BJ (cell line): Measurements from ENCODE around the gene NDRG2. TPM values are rescaled to one million over a fixed set of nuclear protein-coding genes. Genes with fewer than 3 reads are reported as not detected.

Experiments
- CTCF ChIA-PET: fragments of 350-600 bp; formaldehyde crosslinking; extraction: SDS; loops from one replicate; lab custom pipeline; 2021; ENCODE audit warnings: antibody characterized with exemption, inconsistent platforms; lab: Yijun Ruan, JAX
- POLR2A ChIA-PET: fragments of 300-600 bp; sonication (Branson Sonifier 250); formaldehyde crosslinking; extraction: SDS; loops from one replicate; lab custom pipeline; 2021; ENCODE audit warnings: antibody characterized with exemption; lab: Charles Lee
- DNase-seq: peaks from one replicate; pipeline ENCODE4 v3.0.0-alpha.2; 2011; ENCODE audit warnings: low read depth
- H3K27me3 ChIP-seq: 2 replicates; pipeline ENCODE4 v1.6.0; 2011; ENCODE audit warnings: low read length; ENCODE audit not compliant: control insufficient read depth, insufficient read depth
- H3K36me3 ChIP-seq: 2 replicates; pipeline ENCODE4 v1.5.1; 2011; ENCODE audit warnings: low read length; ENCODE audit not compliant: control insufficient read depth, insufficient read depth
- H3K4me3 ChIP-seq: 2 replicates; pipeline ENCODE4 v1.5.1; 2011; ENCODE audit warnings: low read depth, mild to moderate bottlenecking, control low read depth, low read length
- polyA plus RNA-seq: library from polyadenylated mRNA; depleted of rRNA; stranded (reverse); fragments of >200 nt; gene quantifications from 2 replicates; pipeline ENCODE4 v1.2.3, GENCODE V29; 2011
- TF ChIP-seq, protein P1 (sequence below): IDR thresholded peaks from 2 replicates; pipeline ENCODE4 v1.5.1; 2011; ENCODE audit warnings: low read depth, mild to moderate bottlenecking, control low read depth, inconsistent platforms, low read length, moderate library complexity; ENCODE audit not compliant: insufficient read depth

NDRG2 gene
- polyA plus RNA-seq, 1 experiment, result 1.1 TPM

DNA sequence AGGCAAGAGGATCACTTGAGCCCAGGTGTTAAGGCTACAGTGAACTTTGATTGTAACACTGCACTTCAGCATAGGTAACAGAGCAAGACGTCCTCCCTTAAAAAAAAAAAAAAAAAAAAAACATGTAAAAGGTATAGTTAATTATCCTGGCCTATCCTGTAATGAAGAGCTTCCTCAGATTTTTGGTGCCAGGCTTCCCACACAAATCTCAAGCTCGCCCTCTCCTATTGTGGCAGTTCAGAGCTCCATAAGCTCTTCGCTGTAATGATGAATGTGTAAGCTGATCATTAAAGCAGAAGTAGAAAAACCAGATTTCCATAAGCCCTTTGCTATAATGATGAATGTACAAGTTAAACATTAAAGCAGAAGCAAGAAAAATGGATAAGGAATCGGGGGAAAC, 27.7 kb downstream of the NDRG2 start:
- Histone ChIP-seq H3K27me3 (no peaks in the 10 kb centered on the region), H3K4me3 (no peak overlapping the region), H3K36me3 (peaks cover 15% of the 10 kb centered on the region)
- TF ChIP-seq, protein P1, sequence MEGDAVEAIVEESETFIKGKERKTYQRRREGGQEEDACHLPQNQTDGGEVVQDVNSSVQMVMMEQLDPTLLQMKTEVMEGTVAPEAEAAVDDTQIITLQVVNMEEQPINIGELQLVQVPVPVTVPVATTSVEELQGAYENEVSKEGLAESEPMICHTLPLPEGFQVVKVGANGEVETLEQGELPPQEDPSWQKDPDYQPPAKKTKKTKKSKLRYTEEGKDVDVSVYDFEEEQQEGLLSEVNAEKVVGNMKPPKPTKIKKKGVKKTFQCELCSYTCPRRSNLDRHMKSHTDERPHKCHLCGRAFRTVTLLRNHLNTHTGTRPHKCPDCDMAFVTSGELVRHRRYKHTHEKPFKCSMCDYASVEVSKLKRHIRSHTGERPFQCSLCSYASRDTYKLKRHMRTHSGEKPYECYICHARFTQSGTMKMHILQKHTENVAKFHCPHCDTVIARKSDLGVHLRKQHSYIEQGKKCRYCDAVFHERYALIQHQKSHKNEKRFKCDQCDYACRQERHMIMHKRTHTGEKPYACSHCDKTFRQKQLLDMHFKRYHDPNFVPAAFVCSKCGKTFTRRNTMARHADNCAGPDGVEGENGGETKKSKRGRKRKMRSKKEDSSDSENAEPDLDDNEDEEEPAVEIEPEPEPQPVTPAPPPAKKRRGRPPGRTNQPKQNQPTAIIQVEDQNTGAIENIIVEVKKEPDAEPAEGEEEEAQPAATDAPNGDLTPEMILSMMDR, result no peak
- ChIA-PET POLR2A (no interaction called here), CTCF (interaction anchor here (1.4 to 3.3 kb wide), 5 partner anchors 9 to 95 kb away, joined by 3 to 24 read pairs (median 16); no protein-coding TSS in a partner anchor)
- no peak for DNase-seq

DNA sequence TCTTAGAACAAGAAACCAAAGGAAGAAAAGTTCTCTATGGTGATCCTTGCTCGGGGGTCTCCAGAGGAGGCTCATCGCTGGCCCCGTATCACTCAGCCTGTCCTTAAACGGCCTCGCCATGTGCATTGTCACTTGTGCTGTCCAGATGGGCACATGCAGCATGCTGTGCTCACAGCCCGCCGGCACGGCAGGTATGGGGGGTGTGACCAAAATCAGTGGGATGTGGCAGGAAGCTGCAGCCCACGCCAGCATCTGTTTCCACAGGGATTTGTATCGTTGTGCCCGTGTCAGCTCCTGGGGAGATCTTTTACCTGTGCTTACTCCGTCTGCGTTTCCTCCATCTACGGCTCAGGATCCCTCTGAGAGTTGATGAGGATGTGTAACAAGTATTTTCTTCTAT, 28.3 kb downstream of the NDRG2 start:
- no peak for DNase-seq
- ChIA-PET POLR2A (no interaction called here), CTCF (interaction anchor here (1.7 to 3.3 kb wide), 4 partner anchors 18 to 108 kb away, joined by 4 to 20 read pairs (median 12); no protein-coding TSS in a partner anchor)
- H3K4me3 ChIP-seq, result no peak overlapping the region
- H3K36me3 ChIP-seq, result peaks cover 15% of the 10 kb centered on the region
- TF ChIP-seq, protein P1, result no peak
- H3K27me3 ChIP-seq, result no peaks in the 10 kb centered on the region

DNA sequence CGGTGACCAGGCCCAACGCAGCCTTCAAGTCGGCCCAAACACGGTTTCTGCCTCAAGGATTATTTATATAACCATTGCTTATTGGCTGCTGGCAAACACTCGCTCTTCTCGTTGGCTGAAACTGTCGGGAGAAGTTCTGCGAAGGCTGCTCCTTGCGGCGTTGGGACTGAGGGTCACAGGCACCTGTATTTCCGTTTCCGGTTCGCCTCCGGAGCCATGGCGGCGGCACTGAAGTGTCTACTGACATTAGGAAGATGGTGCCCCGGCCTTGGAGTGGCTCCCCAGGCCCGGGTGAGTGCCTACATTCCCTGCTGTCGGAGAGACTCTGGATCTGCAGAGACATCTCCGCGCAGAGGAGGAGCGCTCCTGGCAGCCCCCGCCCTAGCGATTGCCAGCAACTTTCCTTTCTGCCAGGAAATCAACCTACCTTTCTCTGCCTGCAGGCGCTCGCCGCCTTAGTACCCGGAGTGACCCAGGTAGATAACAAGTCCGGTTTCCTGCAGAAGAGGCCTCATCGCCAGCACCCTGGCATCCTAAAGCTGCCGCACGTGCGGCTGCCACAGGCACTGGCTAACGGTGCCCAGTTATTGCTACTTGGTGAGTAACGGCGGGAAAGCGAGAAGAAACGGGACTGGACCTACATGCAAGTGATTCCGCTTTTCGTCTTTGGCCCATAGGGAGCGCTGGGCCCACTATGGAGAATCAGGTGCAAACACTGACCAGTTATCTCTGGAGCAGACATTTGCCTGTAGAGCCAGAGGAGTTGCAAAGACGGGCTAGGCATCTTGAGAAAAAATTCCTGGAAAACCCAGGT, 34.9 kb downstream of the NDRG2 start, which contains the start of gene METTL17:
Gene METTL17 (plus strand): TSS at position 194 of the 814 bp plus-strand sequence. CDS start 23 bp downstream, at position 217.
- TF ChIP-seq, protein P1, result peak; percentile 48
- H3K4me3 ChIP-seq, result peak within 1 kb of the TSS; percentile 91
- no peaks in the 10 kb centered on the region for H3K27me3 ChIP-seq
- peaks cover 3% of the 10 kb centered on the region; the same call in 1 of the 2 replicates for H3K36me3 ChIP-seq
- ChIA-PET CTCF (interaction anchor here (1.3 kb wide), 1 partner anchor 103 kb away, joined by 5 read pairs; no protein-coding TSS in a partner anchor), POLR2A (no interaction called here)
- DNase-seq, result peak; percentile 94

DNA sequence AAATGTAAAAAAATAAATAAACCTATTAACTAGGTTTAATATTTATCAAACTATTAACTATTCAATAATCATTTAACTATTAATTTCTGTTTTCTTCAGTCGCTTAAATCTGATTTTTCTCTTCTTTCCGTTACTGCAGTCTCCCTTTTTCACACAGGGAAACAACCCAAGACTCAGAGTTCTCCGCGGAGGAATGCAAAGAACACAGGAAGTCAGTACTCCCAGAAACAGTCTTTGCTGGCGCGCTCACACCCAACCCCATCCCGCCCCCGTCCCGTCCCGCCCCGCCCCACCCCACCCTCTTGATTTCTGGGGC, 35.4 kb downstream of the NDRG2 start:
- TF ChIP-seq, protein P1, result no peak
- peaks cover 3% of the 10 kb centered on the region; the same call in 1 of the 2 replicates for H3K36me3 ChIP-seq
- POLR2A ChIA-PET, result no interaction called here
- no peak for DNase-seq
- no peaks in the 10 kb centered on the region for H3K27me3 ChIP-seq
- H3K4me3 ChIP-seq, result peak overlapping the region; percentile 24
- CTCF ChIA-PET, result interaction anchor here (4.3 kb wide), 1 partner anchor 18 kb away, joined by 37 read pairs; no protein-coding TSS in a partner anchor

DNA sequence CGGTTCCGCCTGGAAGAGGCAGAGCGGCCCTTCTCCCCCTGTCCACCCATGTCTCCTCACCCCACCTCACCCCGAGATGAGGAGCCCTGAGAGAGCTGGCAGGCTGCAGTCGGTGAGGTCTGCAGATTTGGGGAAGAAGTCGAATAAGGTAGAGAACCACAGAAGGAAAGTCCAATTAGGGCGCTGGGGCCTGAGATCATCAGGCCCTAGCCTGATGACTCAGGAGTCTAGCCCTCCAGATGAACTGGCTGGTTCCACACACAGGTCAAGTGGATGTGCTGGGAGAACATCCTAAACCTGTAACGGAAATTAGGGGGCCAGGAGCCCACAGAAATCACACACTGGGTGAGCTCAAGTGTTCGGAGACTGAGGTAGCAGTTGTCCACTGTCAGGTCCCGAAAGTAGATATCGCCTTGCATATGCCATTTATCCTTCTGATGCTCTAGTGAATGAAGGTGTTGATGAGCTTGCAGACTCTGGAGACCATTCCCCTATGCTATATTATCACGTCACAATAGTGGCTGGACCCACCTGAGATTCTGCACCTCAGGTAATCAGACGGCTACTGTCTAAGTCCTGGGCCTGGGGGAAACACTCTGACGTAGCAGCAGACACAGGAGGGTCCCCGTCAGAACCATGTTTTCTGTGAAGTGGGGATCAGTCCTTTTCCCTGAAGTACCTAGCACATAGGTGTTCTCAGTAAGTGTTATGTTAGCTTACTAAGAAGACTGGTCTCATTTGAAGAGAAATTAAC, 36.0 kb downstream of the NDRG2 start:
- CTCF ChIA-PET, result interaction anchor here (2.4 to 4.3 kb wide), 2 partner anchors 17 to 104 kb away, joined by 11 to 37 read pairs; no protein-coding TSS in a partner anchor
- Histone ChIP-seq H3K4me3 (peak overlapping the region; percentile 24), H3K27me3 (no peaks in the 10 kb centered on the region), H3K36me3 (no peaks in the 10 kb centered on the region; the same call in 1 of the 2 replicates)
- DNase-seq, result no peak
- TF ChIP-seq, protein P1, result no peak
- POLR2A ChIA-PET, result no interaction called here
